ENCODE measurements around the gene PDE4C.

PDE4C gene

GRCh38 chr19:18202778-18203407, 23.3 kb downstream of the PDE4C start:
- TF ChIP-seq CTCF (IDR thresholded peaks at IDR 0.05; ENCODE audit: extremely low read depth, missing control alignments) = peak; percentile 11
- DNase-seq (ENCODE audit: low spot score) = no peak

DNA sequence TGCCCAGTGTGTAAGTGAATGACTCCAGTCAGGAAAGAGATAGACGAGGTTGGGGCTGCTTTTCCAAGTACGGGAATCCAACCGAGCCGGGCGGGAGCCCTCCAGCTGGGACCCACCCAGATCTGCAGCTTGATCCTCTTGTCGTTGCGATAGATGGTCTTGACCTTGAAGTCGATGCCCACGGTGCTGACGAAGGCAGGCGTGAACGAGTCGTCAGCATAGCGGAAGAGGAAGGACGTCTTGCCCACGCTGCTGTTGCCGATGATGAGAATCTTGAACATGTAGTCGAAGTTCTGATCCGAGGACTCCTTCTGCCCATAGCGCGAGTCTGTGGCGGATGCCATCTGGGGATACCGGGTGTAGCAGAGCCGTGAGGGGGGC, 23.9 kb downstream of the PDE4C start:
- no peak for DNase-seq (ENCODE audit: low spot score)
- TF ChIP-seq CTCF (IDR thresholded peaks at IDR 0.05; ENCODE audit: extremely low read depth, missing control alignments) = no peak

DNA sequence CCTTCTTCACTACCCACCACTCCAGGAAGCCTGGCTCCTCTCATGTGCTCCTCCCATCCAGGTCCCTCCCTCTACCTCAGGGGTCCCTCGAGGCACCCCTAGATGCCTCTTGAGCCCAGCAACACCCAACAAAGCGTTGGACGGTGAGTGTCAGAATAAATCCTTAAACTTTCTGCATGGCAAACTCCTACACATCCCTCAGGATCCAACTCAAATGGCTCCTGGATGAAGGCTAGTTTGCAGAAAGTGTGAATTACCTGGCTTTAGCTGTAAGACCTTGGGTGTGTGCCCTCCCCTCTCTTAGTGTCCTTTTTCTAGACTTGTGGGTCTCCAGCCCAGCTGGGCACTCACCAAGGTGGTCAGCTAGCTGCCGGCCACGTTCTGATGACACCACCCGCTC, 27.9 kb downstream of the PDE4C start:
- DNase-seq (ENCODE audit: low spot score) = no peak
- no peak for TF ChIP-seq CTCF (IDR thresholded peaks at IDR 0.05; ENCODE audit: extremely low read depth, missing control alignments)

DNA sequence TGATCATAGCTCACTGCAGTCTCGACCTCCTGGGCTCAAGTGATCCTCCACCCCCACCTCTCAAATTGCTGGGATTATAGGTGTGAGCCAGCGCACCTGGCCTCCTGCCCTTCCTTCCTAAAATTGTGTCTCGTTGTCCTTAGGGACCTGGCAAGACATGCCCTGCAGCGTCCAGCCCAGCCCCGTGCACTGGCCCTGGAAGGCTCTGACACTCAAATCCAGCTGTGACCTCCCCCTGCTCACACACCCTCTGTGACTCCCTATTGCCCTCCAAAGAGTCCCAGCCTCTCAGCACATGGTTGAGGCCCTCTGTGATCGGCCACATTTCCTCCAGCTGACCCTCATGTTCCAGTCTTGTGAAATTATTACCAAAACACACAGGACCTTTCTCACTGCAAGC, 28.3 kb downstream of the PDE4C start:
- DNase-seq (ENCODE audit: low spot score) = no peak
- TF ChIP-seq CTCF (IDR thresholded peaks at IDR 0.05; ENCODE audit: extremely low read depth, missing control alignments) = no peak

DNA sequence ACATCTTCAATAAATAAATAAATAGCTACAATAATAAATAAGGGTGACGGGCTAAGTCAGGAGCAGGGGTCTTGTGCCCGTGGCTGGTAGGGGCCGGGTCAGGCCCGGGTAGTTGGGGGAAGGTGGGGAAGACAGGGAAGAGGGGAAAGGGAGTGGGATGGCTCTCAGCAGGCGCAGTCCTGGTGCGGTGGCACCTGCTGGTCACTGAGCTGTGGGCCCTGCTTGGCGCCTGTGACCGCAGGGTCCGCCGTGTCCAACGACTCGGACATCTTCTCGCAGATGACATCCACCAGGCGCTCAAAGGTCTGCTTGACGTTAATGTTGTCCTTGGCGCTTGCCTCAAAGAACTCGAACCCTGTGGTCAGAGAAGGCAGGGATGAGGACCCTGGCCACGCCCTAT, 28.9 kb downstream of the PDE4C start:
- TF ChIP-seq CTCF (IDR thresholded peaks at IDR 0.05; ENCODE audit: extremely low read depth, missing control alignments) = no peak
- DNase-seq (ENCODE audit: low spot score) = no peak

GRCh38 chr19:18196511-18196845, 29.8 kb downstream of the PDE4C start:
- TF ChIP-seq CTCF (IDR thresholded peaks at IDR 0.05; ENCODE audit: extremely low read depth, missing control alignments) = no peak
- no peak for DNase-seq (ENCODE audit: low spot score)

DNA sequence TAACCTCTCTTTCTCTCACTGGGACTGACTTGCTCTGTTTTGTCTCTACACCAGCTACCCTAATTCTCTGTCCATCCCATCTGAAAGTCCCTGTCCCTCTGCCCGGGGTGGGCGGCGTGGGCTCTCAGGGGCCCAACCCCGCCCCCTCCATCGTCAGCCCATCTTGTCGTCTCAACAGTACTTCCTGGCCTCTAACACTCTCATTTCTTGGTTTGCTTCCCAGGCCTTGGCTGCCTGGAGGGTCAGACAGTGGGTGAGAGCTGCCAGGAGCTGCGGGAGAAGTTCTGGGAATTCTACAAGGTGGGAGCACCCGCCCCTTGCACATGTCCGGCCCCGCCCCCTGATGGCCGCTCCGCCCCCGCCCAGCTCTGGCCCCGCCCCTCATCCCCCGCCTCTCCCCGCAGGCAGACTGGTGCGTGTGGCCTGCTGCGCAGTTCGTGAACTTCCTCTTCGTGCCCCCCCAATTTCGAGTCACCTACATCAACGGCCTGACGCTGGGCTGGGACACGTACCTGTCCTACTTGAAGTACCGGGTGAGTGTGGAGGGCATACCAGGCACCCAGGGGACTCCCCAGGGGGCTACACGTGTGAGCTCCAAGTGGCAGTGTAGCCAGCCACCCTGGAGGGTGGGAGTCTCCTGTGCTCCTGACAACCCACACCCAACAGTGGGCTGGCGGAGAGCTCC, 31.5 kb downstream of the PDE4C start:
- no peak for DNase-seq (ENCODE audit: low spot score)
- TF ChIP-seq CTCF (IDR thresholded peaks at IDR 0.05; ENCODE audit: extremely low read depth, missing control alignments) = no peak
